Parathyroid adenoma (tissue), 2 donors: ENCODE data around the gene CPXCR1.
"Not testable (repeated sequence)": the region's sequence is repeated elsewhere in the genome, so short reads cannot be mapped to it uniquely, and the experiment has no call there.

Source experiments
- H2AFZ ChIP-seq: fragments of 300-600 bp; sonication (generic); one replicate; pipeline ENCODE4 v1.7.0; 2017; ENCODE audit warnings: antibody characterized with exemption, mild to moderate bottlenecking
- H3K27ac ChIP-seq: fragments of 300-600 bp; sonication (generic); one replicate; pipeline ENCODE4 v1.7.0; 2017
- H3K27me3 ChIP-seq: fragments of 300-600 bp; sonication (generic); one replicate; pipeline ENCODE4 v1.7.0; 2017; ENCODE audit warnings: low read length; ENCODE audit not compliant: control insufficient read depth, insufficient read depth
- H3K36me3 ChIP-seq: fragments of 300-600 bp; sonication (generic); one replicate; pipeline ENCODE4 v1.7.0; 2017; ENCODE audit warnings: low read length; ENCODE audit not compliant: control insufficient read depth, insufficient read depth
- H3K4me1 ChIP-seq: fragments of 300-600 bp; sonication (generic); one replicate; pipeline ENCODE4 v1.7.0; 2017; ENCODE audit warnings: control low read depth
- H3K4me2 ChIP-seq: fragments of 300-600 bp; sonication (generic); one replicate; pipeline ENCODE4 v1.7.0; 2017; ENCODE audit warnings: low read length
- H3K4me3 ChIP-seq: fragments of 300-600 bp; sonication (generic); one replicate; pipeline ENCODE4 v1.7.0; 2017; ENCODE audit warnings: low read depth, low read length
- H3K79me2 ChIP-seq: fragments of 300-600 bp; sonication (generic); one replicate; pipeline ENCODE4 v1.7.0; 2017; ENCODE audit warnings: control low read depth
- H3K9ac ChIP-seq: fragments of 300-600 bp; sonication (generic); one replicate; pipeline ENCODE4 v1.7.0; 2017; ENCODE audit warnings: mild to moderate bottlenecking
- H3K9me3 ChIP-seq: fragments of 300-600 bp; sonication (generic); one replicate; pipeline ENCODE4 v1.7.0; 2017; ENCODE audit warnings: low read length; ENCODE audit not compliant: control insufficient read depth
- CTCF ChIP-seq: fragments of 300-600 bp; sonication (generic); IDR thresholded peaks from one replicate; pipeline ENCODE4 v1.7.0; 2017; ENCODE audit warnings: antibody characterized with exemption, mild to moderate bottlenecking
- donor health status: primary hyperparathyroidism.

Gene CPXCR1

DNA sequence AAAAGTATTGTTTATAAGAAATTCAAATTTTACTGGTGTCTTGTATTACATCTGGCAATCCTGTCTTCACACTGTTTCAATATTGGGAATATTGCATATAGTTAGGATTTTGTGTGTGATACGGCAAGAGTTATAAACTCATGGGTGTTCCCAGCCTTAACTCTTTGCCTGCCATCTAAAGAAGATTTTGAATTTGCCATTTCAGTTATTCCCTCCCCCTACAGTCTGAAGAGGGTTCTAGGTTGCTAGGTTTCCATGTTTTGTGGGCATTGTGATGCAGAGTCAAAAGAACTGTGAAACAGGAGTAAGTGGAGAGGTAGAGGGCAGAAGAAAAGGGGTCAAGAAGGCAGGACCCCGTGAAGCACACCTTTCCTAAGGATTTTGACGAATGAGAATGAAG, at the start of gene CPXCR1:
TSS of gene CPXCR1 (plus strand) at position 301 of the 400 bp plus-strand sequence. CDS start 6,190 bp downstream, outside the sequence.
- Histone ChIP-seq H2AFZ (no peak within 1 kb of the TSS), H3K27ac (no peak within 1 kb of the TSS), H3K4me2 (no peak within 1 kb of the TSS), H3K4me1 (no peaks in the 10 kb centered on the region), H3K9me3 (no peaks in the 10 kb centered on the region), H3K9ac (no peak within 1 kb of the TSS), H3K4me3 (no peak within 1 kb of the TSS), H3K36me3 (no peaks in the 10 kb centered on the region), H3K79me2 (no peaks in the 10 kb centered on the region), H3K27me3 (no peaks in the 10 kb centered on the region)
- TF ChIP-seq CTCF = no peak

DNA sequence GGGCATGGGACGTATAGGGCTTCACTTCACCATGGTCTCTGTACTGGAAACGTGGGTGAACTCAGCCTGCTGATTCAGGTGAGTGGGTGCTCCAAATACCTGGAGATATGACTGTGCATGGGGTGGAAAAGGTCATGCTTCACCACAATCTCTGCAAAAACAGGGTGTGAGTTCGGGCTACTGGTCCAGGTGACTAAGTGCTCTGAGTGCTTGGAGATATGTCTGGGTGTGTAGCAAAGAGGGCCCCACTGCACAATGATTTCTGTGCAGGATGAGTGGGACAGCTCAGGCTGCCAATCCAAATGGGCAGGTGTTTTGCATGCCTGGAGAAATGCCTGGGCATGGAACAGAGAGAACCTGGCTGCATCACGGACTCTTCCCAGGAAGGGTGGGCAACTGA, 11.2 kb upstream of the CPXCR1 start:
- Histone ChIP-seq H2AFZ (no peak overlapping the region), H3K9ac (no peak overlapping the region), H3K4me2 (no peak overlapping the region), H3K4me1 (no peaks in the 10 kb centered on the region), H3K27ac (no peak overlapping the region), H3K9me3 (no peaks in the 10 kb centered on the region), H3K27me3 (no peaks in the 10 kb centered on the region), H3K36me3 (no peaks in the 10 kb centered on the region), H3K79me2 (no peaks in the 10 kb centered on the region), H3K4me3 (no peak overlapping the region)
- TF ChIP-seq CTCF = no peak

- H2AFZ ChIP-seq, H3K79me2 ChIP-seq, H3K4me2 ChIP-seq, H3K27me3 ChIP-seq, H3K9ac ChIP-seq, H3K4me1 ChIP-seq, H3K27ac ChIP-seq, H3K4me3 ChIP-seq, H3K36me3 ChIP-seq, H3K9me3 ChIP-seq: not testable (repeated sequence)
These were observed 810 bp upstream of the CPXCR1 start for GRCh38 chrX:88746215-88746614.

- H3K4me1 ChIP-seq, H3K4me2 ChIP-seq, H3K27ac ChIP-seq, H3K9ac ChIP-seq, H2AFZ ChIP-seq, H3K9me3 ChIP-seq, H3K4me3 ChIP-seq, H3K27me3 ChIP-seq, H3K36me3 ChIP-seq, H3K79me2 ChIP-seq: not testable (repeated sequence)
These were observed 5.3 kb downstream of the CPXCR1 start for GRCh38 chrX:88752339-88752738.

DNA sequence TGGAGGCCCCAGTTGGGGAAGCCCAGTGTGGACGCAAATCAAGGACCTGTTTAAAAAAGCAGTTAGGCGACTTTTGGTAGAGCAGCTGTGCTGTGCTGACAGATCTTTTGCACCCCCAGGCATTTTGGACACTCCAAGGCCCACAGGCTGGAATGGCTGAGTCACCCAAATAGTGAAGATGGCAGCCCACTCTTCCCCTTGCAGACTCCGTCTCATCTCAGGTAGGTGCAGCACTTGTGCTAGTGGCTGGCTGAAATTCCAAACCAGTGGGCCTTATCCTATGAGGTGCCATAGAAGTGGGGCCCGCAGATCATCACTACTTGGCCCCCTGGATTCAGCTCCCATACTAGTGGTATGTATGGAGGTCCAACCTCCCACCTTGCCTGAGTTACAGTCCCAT, 42.8 kb downstream of the CPXCR1 start:
- no peak overlapping the region for H3K27ac ChIP-seq
- no peak overlapping the region for H3K9ac ChIP-seq
- H3K4me3 ChIP-seq = no peak overlapping the region
- no peaks in the 10 kb centered on the region for H3K9me3 ChIP-seq
- H3K79me2 ChIP-seq = no peaks in the 10 kb centered on the region
- TF ChIP-seq CTCF = no peak
- no peak overlapping the region for H2AFZ ChIP-seq
- H3K4me1 ChIP-seq = no peaks in the 10 kb centered on the region
- no peaks in the 10 kb centered on the region for H3K27me3 ChIP-seq
- no peaks in the 10 kb centered on the region for H3K36me3 ChIP-seq
- no peak overlapping the region for H3K4me2 ChIP-seq
